NCI-H1105 treated with DMSO at 0.1 percent for 48 hours (cell line): ENCODE data around the gene BCLAF1.
"Not testable (repeated sequence)": the region's sequence is repeated elsewhere in the genome, so short reads cannot be mapped to it uniquely, and the experiment has no call there.

Experiments
- DNase-seq: peaks from one replicate; lab custom pipeline; 2025; lab: John Stamatoyannopoulos, UW

The BCLAF1 gene

DNA sequence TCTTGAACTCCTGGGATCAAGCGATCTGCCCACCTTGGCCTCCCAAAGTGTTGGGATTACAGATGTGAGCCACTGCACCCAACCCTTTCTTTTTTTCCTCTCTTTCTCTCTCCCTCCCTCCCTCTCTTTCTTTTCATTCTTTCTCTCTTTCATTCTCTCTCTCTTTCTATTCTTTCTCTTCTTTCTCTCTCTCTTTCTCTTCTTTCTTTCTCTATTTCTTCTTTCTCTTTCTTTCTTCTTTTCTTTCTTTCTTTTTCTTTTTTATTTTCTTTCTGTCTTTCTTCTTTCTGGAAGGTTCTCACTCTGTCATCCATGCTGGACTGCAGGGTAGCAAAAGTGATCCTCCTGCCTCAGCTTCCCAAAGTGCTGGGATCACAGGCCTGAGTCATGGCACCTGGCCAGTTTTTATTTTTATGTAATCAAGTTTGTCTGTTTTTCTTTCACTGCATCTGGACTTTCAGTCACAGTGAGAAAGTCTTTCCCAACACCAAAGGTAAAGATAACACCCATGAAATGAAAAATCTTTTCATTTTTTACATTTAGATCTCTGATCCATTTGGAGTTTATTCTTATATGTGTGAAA, 20.2 kb upstream of the BCLAF1 start:
- no peak for DNase-seq

GRCh38 chr6:136309171-136309570, 19.5 kb upstream of the BCLAF1 start:
- no peak for DNase-seq

- not testable (repeated sequence) for DNase-seq
These were observed 18.8 kb upstream of the BCLAF1 start for GRCh38 chr6:136308469-136308868.

DNA sequence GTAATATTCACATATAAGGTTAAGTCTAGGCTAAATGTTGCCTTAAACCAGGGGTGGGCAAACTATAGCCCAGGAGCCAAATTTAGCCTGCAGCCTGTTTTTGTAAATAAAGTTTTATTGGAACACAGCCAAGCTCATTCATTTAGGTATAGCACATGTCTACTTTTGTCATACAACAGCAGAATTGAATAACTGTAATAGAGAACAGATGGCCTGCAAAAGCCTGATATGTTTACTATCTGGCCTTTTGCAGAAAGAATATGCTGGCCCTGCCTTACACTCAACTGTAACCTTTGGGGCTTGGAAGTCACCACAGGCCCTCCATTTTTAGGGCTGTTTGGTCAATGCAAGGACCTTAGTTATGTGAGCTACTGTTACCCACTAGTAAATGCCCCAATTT, 17.7 kb upstream of the BCLAF1 start:
- DNase-seq, result no peak

DNA sequence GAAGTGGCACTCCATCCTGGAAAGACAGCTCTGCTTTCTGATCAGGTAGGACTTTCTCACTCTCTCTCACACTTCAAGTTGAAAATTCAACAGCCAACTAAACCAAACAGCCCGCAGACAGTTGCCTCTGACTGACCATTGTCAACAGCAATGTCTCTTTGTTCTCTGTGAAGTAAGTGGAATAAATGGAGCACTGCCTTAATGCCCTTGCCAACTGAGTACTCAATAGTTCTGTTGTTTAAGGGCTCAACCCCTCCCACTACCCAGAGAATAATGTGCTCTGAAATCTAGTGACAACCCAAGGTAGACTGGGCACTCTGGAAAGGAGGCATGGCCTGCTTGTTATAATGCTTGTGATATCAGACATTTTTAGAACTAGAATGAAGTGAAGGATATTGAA, 16.8 kb upstream of the BCLAF1 start:
- no peak for DNase-seq

- DNase-seq, result no peak
These were observed 14.8 kb upstream of the BCLAF1 start for GRCh38 chr6:136304410-136304809.

GRCh38 chr6:136303516-136303915, 13.9 kb upstream of the BCLAF1 start:
- DNase-seq, result no peak

GRCh38 chr6:136294621-136295020, 5.0 kb upstream of the BCLAF1 start:
- no peak for DNase-seq

DNA sequence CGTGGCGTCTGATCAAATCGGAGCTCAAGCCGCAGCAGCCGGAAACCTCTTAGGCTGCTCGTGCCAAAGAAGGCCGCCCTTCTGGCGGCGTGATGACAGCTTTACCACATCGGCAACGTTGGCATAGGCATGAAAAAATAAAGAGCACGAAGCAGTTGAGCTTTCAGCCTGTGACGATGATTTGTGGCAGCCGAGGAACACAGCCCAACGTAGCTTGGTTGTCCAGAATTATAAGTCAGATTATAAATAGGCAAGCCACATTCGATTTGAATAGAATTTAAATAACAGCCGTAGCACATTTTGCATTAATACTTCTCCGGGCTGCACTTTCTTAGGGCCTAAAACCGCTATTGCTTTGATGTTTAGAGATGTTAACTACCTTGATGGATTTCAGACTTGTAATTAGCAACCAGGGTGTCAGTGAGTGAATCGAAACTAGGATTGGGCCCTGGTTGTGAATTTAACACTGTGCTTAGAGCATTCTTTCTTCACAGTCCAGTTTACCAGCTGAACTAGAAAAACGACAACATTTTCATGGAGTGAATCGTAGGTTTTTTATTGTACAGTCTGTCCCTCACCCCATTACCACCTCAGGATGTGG, 864 bp upstream of the BCLAF1 start:
- peak; percentile 81 for DNase-seq

GRCh38 chr6:136289327-136289578, 393 bp downstream of the BCLAF1 start:
- peak; percentile 91 for DNase-seq

DNA sequence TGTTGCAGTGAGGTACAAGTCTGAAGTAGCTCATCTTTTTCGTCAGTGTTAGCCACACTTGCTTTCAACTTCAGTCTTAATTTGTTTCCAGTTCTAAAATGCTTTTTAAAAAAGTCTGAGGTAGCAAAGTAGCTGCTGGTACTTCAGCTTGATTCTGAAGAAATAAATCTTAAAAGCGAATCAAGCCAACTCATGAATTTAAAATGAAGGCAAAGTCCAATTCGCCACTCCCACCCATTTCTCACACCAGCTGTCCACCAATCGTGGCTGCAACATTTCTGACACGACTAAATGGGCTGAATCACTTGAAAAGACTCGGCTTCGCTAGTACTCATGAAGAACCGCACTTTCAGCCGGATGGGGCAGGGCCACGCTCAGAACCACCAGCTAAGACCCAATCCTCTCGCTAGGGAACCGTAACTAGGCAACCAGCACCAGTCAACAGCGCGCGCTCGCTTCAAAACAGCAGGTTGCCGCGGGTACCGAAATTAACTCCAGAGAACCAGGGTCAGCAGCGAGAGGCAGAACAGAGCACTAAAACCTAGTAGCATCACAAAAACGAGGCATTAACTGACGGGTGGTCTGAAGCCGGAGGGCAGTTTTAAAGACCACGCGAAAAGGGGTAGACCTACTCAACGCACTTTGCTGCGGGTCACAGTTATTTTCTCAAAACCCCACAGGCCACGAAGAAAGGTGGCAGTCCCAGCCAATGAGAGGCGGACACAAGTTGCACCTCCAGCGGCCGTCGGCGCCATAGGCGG, 900 bp downstream of the BCLAF1 start:
- peak; percentile 77 for DNase-seq

GRCh38 chr6:136284909-136285308, 4.7 kb downstream of the BCLAF1 start:
- DNase-seq, result no peak

DNA sequence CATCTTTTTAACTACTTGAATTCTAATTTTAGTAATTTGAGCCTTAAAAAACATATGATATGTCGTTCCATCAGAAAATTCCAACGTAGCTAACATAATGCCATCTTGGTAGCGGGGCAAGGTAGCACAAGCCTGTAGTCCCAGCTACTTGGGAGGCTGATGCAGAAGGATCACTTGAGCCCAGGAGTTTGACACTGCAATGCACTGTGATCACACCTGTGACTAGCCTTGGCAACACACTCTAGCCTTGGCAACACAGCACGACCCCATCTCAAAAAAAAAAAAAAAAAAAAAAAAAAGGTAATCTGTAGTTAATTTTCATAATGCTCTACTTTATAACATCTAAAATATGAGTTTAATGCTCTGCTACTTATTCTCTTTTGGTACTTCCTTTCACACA, 6.7 kb downstream of the BCLAF1 start:
- no peak for DNase-seq

- DNase-seq, result no peak
These were observed 9.5 kb downstream of the BCLAF1 start for GRCh38 chr6:136280032-136280609.

DNA sequence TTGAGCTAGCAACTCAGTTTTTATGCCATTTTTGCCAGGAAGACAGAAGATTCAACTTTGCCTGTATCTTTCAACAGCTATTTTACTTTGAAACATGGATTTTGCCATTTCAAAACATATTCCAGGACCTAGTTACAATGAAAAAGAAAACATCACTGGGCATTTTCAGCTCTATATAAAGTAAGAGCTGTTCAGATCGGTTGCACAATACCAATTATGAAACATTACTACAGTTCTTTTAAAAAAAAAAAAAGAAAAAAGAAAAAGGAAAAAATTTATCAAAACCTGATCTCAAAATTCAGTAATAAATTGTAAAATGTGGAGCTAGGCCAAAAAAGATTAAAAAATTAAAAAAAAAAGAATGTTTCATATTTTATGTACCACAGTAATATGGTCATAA, 15.6 kb downstream of the BCLAF1 start:
- no peak for DNase-seq

DNA sequence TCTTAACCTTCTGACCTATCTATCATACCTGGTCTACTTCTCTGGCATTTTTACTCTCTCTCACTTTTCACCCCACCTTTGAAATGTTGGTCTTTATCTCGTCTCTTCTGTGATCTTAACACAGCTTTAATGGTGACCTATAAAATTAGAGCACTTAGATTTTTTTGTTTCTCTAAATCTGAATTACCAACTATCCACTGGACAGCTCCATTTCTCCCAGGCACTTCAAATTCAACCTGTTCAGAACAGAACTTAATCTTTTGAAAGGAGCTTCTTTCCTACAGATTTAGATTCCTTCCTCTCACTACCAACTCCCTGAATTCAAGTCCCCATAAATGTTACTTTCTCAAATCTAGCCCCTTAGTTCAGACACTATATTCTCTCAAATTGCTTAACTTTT, 24.5 kb downstream of the BCLAF1 start:
- no peak for DNase-seq

DNA sequence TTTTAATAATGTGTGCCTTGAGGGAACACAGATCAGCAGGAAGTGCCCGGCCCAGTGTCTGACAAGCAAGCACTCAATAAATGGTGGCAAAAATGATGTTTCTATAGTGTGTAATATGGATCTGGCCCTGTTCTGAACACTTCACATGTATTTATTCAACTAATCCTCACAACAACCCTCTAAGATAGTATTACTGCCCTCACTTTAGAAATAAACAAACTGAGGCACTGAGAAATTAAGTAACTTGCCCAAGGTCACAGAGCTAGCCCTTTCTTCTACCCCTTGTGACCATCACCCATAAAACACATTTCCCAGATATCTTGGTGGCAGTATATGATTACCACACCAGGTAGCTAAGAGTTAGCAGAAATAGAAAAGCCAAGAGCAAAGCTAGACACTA, 26.7 kb downstream of the BCLAF1 start:
- no peak for DNase-seq

DNA sequence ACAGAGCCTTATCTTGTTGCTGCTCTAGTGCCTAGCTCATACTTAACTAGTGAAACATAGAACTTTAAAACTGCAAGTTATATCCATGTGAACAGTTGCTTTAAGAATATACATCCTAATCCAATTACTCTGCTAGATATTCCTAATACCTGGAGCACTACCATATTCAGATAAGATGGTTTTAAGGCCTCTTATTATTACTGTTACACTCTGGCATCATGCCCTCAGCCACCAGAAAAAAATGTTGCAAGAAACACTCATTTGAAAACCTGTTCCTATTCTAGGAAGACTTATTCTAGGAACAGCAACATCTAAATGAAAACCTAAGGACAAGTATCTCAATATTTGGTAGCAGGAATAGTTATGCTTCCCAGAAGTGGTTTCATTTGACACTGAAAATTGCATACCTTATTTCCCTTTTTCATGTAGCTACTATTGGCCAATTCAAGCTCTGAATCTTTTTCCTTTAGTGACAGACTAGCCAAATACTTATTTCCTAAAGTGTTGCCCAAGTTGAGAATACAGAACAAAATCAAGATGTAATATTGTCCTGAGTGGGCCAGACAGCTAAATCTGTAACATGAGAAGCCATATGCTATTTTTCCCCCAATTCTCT, 34.7 kb downstream of the BCLAF1 start:
- DNase-seq, result no peak

- no peak for DNase-seq
These were observed 35.9 kb downstream of the BCLAF1 start for GRCh38 chr6:136253734-136254133.

GRCh38 chr6:136252441-136252840, 37.2 kb downstream of the BCLAF1 start:
- no peak for DNase-seq

- no peak for DNase-seq
These were observed 38.3 kb downstream of the BCLAF1 start for GRCh38 chr6:136251394-136251793.

DNA sequence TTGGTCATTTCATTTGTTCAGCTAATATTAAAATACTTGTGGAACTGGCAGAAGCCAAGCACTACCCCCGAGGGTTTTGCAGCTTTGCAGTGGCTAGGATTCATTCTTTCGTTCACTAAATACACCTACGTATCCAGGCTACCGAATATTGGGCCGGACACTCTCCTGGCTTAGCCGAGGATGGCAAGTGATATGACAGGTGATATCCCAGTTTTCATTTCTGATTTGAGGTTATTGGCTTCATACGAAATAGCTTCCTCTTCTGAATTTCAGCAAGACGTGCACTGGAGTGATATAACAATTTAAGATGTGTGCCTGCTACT, 39.0 kb downstream of the BCLAF1 start:
- no peak for DNase-seq
